Fibroblast of the aortic adventitia (primary cell): ENCODE results near the gene NRG3. TPM values are rescaled to one million over a fixed set of nuclear protein-coding genes. Genes with fewer than 3 reads are reported as not detected.

Source experiments
- DNase-seq: peaks from one replicate; pipeline ENCODE4 v3.0.0-alpha.2; 2010; ENCODE audit warnings: low read depth
- H3K4me3 ChIP-seq: 2 replicates; pipeline ENCODE4 v1.5.1; 2011; ENCODE audit warnings: low read depth, mild to moderate bottlenecking, control low read depth, low read length, moderate library complexity
- total RNA-seq: library from RNA; depleted of rRNA; stranded (reverse); fragments of >200 nt; gene quantifications from 2 replicates; pipeline ENCODE4 v1.2.3, GENCODE V29; 2012; ENCODE audit warnings: low replicate concordance
- TF ChIP-seq, protein P1 (sequence below): IDR thresholded peaks from 2 replicates; pipeline ENCODE4 v1.5.1; 2011; ENCODE audit warnings: mild to moderate bottlenecking, low read length, control low read depth, inconsistent platforms; ENCODE audit not compliant: insufficient read depth

NRG3 gene
- total RNA-seq, 1 donor = not detected

DNA sequence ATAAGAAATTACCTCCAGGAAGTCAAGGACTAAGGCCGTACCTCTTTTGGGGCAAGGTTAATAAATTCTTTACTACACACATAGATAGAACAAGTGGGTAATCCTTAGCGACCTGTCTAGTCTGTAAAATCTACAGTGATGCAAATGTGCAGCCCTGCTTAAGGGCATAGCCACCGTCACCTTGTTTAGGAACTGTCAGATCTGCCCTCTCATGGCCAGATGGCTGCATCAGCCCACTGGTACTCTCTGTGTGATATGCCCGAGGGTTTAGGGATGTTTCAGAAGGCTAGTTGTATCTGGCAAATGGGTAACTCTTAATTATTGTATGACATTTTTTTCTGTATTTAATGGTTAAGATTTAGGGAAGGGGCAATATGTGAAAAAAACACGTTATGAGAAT, 74.3 kb downstream of the NRG3 start:
- no peak overlapping the region for H3K4me3 ChIP-seq
- TF ChIP-seq, protein P1, sequence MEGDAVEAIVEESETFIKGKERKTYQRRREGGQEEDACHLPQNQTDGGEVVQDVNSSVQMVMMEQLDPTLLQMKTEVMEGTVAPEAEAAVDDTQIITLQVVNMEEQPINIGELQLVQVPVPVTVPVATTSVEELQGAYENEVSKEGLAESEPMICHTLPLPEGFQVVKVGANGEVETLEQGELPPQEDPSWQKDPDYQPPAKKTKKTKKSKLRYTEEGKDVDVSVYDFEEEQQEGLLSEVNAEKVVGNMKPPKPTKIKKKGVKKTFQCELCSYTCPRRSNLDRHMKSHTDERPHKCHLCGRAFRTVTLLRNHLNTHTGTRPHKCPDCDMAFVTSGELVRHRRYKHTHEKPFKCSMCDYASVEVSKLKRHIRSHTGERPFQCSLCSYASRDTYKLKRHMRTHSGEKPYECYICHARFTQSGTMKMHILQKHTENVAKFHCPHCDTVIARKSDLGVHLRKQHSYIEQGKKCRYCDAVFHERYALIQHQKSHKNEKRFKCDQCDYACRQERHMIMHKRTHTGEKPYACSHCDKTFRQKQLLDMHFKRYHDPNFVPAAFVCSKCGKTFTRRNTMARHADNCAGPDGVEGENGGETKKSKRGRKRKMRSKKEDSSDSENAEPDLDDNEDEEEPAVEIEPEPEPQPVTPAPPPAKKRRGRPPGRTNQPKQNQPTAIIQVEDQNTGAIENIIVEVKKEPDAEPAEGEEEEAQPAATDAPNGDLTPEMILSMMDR = no peak
- no peak for DNase-seq

GRCh38 chr10:81950358-81950757, 75.4 kb downstream of the NRG3 start:
- DNase-seq = no peak
- TF ChIP-seq, protein P1 = no peak
- H3K4me3 ChIP-seq = no peak overlapping the region

DNA sequence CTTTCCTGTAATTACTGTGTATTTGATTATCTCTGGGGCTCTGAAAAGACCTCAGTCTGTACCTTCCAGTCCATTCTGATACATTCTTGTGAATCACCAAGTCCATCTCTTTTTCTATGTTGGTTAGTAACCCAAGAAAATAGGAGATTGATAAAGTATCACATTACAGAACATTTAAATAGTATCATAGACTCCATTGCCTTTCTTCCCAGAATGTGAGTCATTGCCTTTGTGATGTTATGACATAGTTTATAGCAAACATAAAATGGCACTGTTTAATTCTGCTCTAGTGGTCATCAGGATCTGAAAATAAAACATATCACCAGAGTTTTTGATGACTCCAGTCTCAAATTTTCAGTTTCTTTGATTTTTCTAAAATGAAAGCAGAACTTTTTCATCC, 78.4 kb downstream of the NRG3 start:
- DNase-seq = no peak
- TF ChIP-seq, protein P1 = no peak

GRCh38 chr10:81957976-81958375, 83.0 kb downstream of the NRG3 start:
- TF ChIP-seq, protein P1 = no peak
- H3K4me3 ChIP-seq = no peak overlapping the region
- DNase-seq = no peak

More for the DNA sequence above, 78.4 kb downstream of the NRG3 start:
- H3K4me3 ChIP-seq = no peak overlapping the region

- TF ChIP-seq, protein P1 = no peak
- H3K4me3 ChIP-seq = no peak overlapping the region
- DNase-seq = no peak
Observed at GRCh38 chr10:81959016-81959415, 84.0 kb downstream of the NRG3 start.

GRCh38 chr10:81961451-81962184, 86.6 kb downstream of the NRG3 start:
- TF ChIP-seq, protein P1 = no peak
- H3K4me3 ChIP-seq = no peak overlapping the region
- no peak for DNase-seq

DNA sequence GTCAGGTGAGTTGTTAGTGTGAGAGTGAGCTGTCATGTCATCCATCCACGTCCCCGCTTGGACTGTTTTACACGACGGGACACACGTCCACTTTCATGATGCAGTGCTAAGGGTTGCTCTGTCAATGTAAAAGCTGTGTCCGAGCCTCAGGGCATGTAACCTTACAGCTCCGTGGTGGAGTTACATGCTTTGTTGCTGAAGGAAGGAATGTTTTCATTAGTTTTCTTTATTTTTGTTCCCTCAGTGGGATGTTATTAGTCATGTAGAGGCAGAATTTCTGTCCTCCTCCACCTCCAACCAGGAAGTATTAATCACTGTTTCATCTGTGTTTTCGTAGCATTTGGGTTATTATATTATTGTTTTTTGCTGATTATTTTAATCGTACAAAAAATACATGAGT, 88.6 kb downstream of the NRG3 start:
- DNase-seq = no peak
- TF ChIP-seq, protein P1 = no peak
- H3K4me3 ChIP-seq = no peak overlapping the region
